HG02571 (cell line): ENCODE measurements around the gene NSD1.
"Not testable (repeated sequence)": the region's sequence is repeated elsewhere in the genome, so short reads cannot be mapped to it uniquely, and the experiment has no call there.

ENCODE experiments used
- ATAC-seq: cut with Tn5 transposase; IDR thresholded peaks from one replicate; pipeline ENCODE4 v1.9.1; 2021; ENCODE audit warnings: mild to moderate bottlenecking, moderate library complexity; ENCODE audit not compliant: unreplicated experiment

Gene NSD1

DNA sequence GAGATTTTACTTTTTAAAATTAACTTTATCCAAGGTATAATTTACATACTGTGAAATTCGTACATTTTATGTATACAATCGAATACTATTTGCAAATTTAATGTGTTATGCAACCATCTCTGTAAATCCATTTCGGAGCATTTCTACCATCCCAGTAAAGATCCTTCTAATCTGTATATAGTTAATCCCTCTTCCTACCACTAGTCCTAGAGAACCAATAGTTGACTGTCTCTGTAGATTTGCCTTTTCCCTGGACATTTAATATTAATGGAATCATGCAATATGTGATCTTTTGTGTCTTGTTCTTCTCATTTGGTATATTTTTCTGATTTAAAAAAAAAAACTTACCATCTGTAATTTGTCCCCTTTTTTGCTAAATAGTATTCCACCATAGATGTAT lies 95.2 kb downstream of the NSD1 start:
- ATAC-seq = no peak

DNA sequence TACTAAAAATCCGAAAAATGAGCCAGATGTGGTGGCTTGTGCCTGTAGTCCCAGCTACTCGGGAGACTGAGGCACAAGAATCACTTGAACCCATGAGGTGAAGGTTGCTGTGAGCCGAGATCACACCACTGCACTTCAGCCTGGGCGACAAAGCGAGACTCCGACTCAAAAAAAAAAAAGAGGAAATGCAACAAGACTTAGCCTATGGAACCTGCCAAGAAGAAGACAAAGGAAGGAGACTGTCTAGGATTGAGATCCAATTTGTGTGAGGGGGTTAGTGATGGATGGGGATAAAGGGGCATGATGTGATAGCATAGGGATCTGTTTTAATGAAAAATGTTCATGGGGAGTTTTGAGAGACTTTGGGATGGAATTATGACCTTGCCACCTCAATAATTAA lies 97.1 kb downstream of the NSD1 start:
- no peak for ATAC-seq

DNA sequence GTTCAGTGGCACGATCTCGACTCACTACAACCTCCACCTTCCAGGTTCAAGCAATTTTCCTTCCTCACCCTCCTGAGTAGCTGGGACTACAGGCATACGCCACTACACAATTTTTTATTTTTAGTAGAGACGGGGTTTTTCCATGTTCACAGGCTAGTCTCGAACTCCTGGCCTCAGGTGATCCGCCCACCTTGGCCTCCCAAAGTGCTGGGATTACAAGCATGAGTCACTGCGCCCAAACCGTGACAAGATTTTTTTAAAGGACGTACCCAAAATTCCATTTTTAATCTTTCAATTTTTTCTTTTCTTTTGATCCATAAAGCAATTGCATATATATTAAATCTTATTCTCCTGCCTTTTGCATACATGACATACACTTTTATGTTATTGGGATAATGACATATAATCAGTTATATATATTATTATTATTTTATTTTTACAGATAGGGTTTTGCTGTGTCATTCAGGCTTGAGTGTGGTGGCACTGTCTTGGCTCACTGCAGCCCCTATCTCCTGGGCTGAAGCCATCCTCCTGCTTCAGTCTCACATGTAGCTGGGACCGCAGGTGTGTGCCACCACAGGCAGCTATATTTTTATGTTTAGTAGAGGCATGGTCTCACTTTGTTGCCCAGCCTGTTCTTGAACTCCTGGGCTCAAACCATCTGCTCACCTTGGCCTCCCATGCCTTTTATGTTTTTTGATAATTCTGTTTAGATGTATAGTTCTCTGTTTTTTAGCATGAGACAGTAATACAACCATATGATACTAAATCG lies 98.1 kb downstream of the NSD1 start:
- ATAC-seq = no peak

DNA sequence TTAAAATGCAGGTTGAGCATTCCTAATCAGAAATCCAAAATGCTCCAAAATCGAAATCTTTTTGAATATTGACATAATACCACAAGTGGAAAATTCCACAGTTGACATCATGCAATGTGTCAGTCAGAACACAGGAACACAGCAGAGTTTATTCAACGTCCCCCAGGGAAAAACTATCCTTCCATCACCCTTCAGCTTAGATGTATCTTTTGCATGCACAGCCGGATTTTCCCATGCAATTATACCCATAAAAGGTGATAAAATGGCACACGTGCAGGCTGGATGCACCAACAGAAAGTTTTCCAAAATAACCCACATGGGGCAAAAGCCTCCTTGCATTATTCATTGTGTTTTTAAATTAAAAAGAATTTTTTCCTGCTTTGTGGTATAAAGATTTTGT lies 98.8 kb downstream of the NSD1 start:
- ATAC-seq = no peak

DNA sequence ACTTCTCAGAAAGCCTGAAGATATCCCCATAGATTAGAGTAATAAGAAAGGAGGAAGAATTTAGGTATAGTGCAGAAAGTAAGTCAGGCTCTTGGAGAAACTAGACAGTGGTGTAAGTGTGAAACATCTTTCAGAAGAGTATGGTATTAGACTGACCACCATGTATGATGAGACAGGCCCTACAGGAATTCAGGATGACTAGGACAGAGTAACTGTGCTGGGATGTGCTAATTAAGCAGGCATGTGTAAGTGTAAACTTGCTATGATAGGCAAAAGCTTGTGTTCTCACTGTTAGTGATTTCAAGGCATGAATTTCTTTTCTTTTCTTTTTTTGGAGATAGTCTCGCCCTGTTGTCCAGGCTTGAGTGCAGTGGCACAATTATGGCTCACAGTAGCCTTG lies 99.2 kb downstream of the NSD1 start:
- ATAC-seq = no peak

DNA sequence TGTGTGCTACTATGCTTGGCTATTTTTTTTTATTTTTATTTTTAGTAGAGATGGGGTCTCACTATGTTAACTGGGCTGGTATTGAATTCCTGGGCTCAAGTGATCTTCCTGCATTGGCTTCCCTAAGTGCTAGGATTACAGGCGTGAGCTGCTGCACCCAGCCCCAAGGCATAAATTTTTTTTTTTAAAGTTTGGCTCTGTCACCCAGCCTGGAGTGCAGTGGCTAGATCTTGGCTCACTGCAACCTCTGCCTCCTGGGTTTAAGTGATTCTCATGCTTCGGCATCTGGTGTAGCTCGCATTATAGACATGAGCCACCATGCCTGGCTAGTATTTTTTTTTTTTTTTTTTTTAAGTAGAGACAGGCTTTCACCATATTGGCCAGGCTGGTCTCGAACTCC lies 99.6 kb downstream of the NSD1 start:
- ATAC-seq = no peak

DNA sequence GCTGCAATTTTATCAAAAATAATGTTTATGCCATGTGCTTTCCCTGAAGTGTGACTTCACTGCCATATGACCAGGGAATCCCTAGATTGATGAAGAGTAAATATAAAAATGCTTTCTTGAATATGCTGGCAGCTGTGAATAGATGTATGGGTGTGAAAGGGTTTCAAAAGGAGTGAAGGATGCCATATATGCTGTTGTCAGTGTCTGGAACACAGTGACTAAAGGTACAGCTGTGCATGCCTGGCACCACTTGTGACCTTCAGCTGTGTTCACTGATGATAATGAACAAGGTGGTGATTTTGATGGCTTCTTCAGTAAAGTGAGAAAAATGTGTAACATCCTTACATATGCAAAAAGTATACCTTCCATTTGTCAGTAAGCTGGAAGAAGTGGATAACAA lies 100.2 kb downstream of the NSD1 start:
- no peak for ATAC-seq

DNA sequence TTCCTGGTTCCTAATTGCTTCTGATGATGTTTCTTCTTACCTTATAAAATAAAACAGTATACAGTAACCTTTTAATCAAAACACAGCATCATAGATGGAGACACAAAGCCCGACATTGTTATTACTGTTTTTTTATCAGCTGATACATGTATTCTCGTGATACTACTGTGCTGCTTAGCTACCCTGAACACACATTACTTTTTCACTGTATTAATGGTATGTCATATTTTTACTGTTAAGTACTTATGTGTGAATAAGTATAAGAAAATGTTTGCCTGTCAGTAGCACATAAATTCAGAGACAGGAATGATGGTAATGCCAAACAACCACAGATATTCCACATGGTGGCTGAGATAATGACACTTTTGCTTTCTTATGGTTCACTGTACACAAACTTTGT lies 101.3 kb downstream of the NSD1 start:
- ATAC-seq = no peak

DNA sequence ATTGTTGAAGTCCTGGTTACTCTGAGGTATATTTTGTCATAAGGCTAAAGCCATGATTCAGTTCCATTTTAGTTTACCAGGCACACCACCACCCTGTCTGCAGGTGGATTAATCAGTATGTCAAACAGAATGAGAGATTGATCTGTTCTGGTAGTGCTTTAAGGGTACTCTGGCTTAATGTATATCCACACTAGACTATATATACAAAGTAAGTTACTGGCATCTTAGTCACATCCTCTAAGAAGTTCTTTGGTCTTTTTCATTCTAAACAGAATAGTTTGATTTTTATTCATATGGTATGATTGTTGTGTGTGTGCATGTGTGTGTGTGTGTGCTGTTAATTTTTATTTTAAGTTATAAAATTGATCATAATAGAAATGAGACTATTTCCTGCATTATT lies 108.2 kb downstream of the NSD1 start:
- no peak for ATAC-seq

DNA sequence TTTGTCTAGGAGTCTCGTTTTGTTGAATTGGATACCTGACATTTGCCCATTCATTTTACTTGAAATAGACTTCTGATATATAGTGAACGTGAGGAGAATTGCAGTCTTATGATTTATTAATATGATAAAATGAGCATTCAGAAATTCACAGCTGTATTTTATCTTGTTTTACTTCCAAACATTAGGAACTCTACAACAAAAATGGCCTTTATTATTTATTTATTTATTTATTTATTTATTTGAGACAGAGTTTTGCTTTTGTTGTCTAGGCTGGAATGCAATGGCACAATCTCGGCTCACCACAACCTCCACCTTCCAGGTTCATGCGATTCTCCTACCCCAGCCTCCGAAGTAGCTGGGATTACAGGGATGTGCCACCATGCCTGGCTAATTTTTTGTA lies 108.7 kb downstream of the NSD1 start:
- no peak for ATAC-seq

DNA sequence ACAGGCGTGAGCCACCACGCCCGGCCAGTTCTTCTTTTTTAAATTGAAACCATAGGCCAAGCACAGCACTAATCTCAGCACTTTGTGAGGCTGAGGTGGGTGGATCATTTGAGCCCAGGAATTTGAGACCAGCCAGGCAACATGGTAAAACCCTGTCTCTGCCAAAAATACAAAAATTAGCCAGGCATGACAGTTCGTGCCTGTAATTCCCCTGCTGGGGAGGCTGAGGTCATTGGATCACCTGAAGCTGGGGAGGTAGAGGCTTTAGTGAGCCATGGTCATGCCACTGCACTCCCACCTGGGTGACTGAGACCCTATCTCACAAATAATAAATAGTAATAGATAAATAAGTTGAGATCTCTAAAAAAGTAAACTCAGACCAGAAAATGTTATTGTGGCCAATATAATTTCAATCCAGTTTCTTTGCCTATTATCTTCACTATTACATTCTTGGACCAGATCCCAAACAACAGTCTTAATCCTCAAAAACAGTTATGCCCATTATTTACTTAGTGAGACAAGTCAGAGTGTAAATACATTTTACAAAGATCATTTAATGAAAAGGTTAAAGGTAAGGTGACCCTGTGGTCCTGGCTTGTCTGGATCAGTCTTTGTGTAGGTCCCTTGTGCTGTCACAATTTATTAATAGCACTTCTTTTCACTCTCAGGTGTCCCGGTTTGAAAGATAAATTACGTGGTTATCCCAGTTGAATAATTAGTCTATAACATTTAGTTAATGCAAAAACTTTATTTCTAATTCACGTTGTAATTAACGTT lies 116.4 kb downstream of the NSD1 start:
- no peak for ATAC-seq

DNA sequence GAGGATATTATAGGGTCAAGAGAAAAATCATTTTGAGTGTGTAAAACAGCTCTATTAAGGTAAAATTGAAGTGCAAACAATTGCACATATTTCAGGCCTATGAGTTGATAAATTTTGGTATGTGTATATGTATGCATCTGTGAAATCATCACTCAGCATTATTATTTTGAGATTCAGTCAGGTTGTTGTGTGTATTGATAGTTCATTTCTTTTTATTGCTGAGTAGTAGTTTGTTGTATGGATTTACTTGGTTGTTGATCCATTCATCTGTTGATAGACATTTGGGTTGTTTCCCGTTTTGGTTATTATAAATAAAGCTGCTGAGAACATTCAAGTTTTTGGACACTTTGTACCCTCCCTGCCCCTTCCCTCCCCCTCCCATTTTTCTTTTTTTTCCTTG lies 119.7 kb downstream of the NSD1 start:
- ATAC-seq = no peak

DNA sequence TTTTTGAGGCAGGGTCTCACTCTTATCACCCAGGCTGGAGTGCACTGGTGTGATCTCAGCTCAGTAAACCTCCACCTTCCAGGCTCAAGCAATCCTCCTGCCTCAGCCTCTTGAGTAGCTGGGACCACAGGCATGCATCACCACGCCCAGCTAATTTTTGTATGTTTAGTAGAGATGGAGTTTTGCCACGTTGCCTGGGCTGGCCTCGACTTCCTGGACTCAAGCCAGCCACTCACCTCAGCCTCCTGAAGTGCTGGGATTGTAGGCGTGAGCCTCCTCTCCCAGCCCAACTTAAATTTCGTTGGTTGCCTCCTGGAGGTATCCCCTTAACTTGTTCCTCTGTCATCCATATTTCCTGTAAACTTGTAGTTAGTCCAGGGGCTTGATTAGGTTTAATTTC lies 122.7 kb downstream of the NSD1 start:
- no peak for ATAC-seq

DNA sequence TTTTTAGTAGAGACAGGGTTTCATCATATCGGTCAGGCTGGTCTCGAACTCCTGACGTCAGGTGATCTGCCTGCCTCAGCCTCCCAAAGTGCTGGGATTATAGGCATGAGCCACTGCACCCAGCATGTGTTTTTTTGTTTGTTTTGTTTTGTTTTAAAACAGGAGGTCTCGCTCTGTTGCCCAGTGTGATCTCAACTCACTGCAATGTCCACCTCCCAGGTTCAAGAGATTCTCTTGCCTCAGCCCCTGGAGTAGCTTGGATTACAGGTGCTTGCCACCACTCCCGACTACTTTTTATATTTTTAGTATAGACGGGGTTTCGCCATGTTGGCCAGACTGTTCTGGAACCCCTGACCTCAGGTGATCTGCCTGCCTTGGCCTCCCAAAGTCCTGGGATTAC lies 125.1 kb downstream of the NSD1 start:
- not testable (repeated sequence) for ATAC-seq

DNA sequence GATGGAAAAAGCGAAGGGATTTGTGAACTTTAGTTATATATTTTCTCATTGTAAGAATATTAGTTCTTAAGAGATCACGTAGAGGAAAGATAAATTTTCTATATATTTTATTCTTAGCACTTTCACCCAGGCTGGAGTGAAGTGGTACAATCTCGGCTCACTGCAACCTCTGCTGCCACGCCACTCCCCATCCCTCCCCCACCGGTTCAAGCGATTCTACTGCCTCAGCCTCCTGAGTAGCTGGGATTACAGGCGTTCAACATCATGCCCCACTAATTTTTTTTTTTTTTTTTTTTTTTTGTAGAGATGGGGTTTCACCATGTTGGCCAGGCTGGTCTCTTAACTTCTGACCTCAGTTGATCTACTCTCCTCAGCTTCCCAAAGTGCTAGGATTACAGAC lies 127.4 kb downstream of the NSD1 start:
- no peak for ATAC-seq

DNA sequence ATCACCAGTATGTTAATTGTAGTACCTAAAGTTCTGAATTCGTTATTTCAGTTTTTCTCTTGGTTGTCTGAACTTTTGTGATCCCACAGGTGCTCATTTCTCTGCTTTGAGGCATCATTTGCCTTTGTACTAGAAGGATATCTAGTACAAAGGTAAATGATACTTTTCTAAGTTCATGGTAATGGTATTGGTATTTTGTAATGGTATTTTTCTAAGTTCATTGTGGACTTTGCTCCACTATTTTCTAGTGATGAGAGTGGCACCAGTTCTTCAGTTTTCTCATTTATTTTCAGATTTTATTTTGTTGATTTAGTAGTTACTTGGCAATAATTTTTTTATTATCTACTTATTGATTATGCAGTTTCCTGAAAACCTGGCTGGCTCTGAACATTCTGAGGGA lies 127.9 kb downstream of the NSD1 start:
- no peak for ATAC-seq

DNA sequence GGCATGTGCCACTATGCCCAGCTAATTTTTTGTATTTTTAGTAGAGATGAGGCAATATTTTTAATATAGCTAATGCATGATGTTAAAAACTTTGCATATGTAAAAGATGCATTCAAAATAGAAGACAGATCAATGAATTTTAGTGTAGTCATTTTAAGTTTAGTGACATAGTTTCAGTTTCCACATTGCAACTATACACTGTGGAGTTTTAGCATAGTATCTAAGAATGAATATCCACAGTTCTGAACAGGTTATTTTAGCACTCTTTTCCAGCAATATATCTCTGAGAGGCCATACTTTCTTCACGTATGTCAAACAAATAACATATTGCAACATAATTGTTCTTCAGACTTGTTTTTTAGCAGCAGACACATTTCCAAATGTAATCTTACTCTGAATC lies 130.6 kb downstream of the NSD1 start:
- ATAC-seq = no peak

DNA sequence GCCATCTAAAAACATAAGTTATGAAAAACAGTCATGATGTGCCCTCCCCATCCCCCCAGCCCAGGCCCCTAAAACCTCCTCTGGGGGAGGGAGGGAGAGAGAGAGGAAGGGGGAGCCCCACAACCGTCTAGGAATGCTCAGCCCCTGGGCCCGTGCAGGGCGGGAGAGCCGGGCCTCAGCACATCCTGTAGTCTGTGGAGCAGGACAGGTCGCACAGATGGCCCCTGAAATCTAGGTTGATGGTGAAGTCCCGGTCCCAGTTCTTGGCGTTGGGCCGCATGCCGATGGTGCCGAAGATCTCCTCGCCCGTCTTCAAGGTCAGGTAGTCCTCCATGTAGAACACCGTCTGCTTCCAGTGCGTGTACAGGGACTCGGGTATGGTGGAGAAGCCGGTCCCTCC lies 131.8 kb downstream of the NSD1 start:
- ATAC-seq = no peak

DNA sequence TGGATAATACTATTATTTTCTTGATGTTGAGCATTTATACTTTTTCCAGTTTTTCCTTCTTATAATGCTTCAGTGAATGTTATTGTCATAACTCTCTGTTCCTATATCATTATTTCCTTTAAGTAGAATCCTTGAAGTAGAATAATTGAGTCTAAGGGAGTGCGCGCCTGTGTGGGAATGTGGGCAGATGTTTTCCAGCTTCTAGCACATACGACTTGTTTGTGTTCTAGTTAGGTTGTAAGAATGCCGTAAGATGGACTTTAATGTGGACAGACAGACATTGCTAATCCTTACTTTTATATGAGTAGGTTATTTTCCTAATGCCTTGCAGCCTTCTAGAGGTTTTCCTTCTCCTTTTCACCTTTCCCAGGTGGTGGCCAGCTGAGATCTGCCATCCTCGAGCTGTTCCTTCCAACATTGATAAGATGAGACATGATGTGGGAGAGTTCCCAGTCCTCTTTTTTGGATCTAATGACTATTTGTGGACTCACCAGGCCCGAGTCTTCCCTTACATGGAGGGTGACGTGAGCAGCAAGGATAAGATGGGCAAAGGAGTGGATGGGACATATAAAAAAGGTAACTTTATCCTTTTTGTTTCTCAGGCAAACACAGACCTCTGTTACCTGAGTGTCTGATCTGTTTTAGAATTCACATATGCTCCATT lies 135.8 kb downstream of the NSD1 start:
- no peak for ATAC-seq

DNA sequence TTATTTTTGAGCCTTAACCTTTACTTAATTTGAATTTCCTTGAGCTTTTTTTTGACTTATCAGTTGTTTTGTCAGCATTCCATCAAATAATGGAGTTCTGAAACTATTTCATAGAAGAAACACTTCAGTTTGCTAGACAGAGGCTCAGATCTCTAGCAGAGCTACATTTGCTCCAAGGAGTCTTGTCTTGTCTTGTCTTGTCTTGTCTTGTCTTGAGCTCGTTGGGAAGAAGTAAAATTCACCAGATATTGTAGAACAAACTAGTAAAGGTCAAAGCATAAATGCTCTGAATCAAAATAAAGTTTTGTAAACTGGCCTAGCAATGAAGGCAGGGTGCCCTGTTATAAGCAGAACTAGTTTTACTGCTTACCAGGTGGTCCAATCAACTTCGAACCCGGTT lies 136.4 kb downstream of the NSD1 start:
- no peak for ATAC-seq

DNA sequence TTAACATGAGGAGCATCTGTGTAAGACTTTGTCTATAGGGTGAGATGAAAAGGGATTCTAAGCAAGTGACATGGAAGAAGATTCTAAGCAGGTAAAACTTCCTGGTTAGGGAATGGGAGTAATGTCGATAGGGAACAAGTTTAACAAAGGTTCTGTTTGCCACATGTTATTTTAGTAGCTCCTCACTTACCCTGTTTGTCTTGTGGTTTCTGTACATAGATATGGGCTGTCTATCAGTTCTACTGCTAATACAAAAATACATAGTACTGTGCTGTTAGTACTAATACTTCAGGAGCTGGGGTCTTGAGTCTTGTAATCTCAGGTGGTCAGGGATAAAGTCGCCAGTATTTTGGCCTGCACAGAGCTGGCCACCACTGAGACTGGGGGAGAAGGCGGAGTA lies 137.1 kb downstream of the NSD1 start:
- ATAC-seq = no peak

DNA sequence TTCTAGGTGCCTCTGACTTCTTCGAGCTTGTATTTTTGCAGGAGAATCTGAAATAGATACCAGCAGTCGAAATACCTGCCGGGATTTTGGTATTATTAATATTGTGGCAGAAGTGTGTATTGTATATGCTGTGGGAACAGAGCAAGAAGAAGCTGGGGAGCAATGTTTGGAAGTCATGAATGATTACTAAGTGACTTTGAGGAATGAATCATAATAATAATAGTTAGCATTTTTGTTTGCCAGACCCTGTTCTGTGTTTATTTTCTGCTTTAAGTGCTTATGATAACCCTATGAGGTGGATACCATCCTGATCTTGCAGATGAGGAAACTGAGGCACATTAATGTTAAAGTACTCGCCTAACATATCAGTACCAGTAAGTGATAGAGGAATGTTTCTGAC lies 137.5 kb downstream of the NSD1 start:
- ATAC-seq = no peak
